Amniotic stem cell (primary cell): ENCODE data around the gene RPS8.
"Not testable (repeated sequence)": the region's sequence is repeated elsewhere in the genome, so short reads cannot be mapped to it uniquely, and the experiment has no call there.

Source experiments
- DNase-seq: peaks from one replicate; lab custom pipeline; 2025; lab: John Stamatoyannopoulos, UW

Gene RPS8

DNA sequence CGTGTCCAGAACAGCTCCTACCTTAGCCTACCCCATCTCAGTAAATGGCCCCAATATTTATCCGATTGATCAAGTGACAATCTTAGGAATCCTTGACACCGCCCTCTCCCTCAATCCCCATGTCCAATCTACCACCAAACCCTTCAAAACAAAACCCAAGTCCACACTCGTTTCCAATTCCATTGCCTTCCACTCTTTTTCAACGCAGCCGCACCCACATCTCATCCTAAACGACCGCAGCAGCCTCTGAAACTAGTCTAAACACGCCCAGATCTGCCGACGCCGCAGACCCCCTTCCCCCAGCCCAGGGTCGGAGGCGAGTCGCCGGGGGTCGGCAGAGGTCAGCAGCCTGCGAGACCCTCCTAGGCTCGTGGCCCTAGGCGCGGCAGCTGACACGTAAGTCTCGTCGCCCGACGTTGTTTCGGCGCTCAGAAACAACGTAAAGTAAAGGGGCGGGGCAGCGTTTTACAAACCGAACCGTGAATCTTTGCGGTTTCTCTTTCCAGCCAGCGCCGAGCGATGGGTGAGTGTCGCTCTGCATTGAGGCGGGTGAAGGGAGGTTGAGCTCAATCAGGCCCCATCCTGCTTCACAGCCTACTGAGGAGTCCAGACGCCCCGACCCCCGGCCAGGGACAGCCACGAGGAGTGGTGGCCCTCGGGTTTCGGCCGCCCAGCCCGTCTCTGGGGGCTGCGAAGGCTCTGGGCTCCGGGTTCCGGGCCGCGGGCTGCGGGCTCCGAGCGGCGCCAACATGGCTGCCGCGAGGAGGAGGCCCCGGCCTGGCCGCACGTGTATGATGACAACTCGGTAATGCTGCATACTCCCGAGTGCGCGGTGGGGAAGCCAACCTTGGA lies at the start of gene RPS8:
Gene RPS8, plus strand, starts transcription at position 463 of the 852 bp plus-strand sequence. Its CDS starts 57 bp downstream, at position 520.
- DNase-seq = peak; percentile 88

- peak; percentile 89 for DNase-seq
These were observed 44.4 kb upstream of the RPS8 start, which contains the start of gene RNU5D-1 for GRCh38 chr1:44730741-44731512. TSS of gene RNU5D-1 (minus strand) at chr1:44731170.

DNA sequence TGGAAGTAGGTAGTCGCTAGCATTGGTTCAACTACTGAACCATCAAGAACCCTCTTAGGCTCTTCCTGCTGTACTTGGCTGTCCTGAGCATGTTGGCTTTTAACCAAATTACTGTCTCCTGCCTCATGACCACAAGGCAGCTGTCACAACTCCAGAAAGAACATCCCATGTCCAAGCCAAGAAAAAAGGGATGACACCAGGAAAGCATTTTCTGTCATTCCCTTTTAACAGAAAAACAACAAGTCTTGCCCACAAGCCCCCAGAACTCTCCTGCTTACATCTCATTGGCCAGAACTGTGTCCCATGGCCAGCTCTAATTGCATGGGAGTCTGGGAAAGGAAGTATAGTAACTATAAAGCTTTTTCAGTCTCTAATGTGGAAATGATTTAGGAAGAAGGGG lies 42.0 kb upstream of the RPS8 start:
- no peak for DNase-seq

- DNase-seq = no peak
These were observed 41.6 kb upstream of the RPS8 start for GRCh38 chr1:44733784-44734183.

DNA sequence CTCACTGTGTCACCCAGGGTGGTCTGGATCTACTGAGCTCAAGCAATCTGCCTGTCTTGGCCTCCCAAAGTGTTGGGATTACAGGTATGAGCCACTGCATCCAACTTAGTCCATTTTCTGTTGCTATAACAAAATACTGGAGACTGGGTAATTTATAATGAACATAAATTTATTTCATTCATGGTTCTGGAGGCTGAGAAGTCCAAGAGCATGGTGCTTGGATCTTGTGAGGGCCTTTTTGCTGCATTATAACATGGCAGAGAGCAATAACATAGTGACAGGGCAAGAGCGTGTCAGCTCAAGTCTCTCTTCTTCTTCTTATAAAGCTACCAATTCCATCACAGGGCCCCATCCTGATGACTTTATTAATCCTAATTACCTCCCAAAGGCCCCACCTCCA lies 39.3 kb upstream of the RPS8 start:
- DNase-seq = no peak

- not testable (repeated sequence) for DNase-seq
These were observed 36.4 kb upstream of the RPS8 start for GRCh38 chr1:44738953-44739306.

DNA sequence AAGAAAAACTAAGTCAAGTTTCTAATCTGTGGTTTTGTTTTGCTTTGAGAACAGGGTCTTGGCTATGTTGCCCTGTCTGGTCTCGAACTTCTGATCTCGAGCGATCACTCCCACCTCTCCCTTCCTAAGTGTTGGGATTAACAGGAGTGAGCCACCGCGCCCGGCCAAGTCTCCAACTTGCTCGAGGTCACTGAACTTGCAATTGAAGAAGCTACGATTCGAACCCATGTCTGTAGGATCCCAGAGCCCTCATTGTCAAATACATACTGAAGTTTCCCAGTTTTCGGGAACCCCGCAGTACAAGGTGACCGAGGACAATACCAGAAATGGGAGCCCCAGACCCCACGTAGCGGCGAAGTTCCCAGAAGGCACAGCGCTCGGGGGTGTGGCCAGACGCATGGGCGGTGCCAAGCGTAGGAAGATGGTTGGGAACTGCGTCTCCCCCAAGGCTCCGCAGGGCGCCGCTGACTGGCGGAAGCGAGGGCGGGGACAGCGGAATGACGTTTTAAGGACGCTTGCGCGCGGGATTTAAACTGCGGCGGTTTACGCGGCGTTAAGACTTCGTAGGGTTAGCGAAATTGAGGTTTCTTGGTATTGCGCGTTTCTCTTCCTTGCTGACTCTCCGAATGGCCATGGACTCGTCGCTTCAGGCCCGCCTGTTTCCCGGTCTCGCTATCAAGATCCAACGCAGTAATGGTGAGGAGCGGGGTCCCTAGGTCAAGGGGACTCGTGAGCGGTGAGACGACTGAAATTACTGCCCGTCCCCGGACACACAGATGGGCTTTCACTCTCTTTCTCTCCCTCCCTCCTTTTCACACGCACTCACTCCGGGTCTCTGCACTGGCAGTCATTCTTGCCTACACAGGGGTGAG lies 35.8 kb upstream of the RPS8 start, which contains the start of gene KIF2C:
Gene KIF2C, plus strand, starts transcription at position 531 of the 872 bp plus-strand sequence. Its CDS starts 96 bp downstream, at position 627.
- DNase-seq = peak; percentile 91

- no peak for DNase-seq
These were observed 35.1 kb upstream of the RPS8 start for GRCh38 chr1:44740179-44740617.

DNA sequence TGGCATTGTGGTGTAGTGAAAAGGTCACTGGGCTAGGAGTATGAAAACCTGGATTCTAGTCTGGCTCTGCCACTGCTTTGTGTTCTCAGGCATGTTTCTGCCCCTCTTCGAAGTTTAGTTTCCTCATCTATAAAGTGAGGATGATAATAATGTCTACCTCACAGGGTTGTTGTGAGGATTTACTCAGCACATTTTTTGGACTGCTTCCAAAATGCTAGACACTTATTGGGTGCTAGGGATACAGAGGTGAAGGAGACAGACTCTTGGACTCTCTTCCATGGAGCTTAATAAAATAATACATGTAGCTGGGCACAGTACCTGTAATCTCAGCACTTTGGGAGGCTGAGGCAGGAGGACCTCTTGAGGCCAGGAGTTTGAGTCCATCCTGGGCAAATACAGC lies 32.1 kb upstream of the RPS8 start:
- no peak for DNase-seq

DNA sequence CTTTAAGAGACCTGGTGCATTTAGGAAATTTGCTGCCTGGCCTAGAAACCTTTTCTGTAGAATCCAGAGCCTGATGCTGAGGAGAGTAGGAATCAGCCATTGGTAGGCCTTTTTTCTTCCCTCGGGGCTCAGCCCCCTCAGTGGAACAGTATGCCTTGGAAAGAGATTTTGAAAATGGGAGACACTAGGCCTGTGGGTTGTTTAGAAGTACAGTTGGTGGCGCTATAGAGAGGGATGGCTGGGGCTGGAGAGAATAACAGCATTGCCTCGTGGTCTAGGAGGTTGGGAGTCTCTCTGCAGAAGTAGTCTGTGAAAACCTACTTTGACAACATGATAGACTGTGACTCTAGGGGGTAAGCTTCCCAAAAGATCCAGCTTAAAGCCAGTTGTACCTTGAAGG lies 27.5 kb upstream of the RPS8 start:
- no peak for DNase-seq

DNA sequence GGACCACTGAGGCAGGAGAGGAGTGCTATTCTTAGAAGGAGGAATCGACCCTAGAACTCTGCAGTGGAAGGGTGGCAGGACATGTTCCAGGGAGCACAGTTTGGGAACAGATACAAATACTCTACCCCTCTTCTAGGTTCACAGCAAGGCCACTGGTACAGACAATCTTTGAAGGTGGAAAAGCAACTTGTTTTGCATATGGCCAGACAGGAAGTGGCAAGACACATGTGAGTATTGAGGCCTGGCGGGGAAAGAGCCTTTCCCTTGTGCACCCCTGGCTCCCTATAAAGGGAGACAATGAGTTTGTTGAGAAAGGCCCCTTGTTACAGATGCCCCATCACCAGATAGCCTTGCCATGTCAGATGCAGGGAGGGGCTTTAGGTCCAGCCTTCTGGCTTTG lies 17.9 kb upstream of the RPS8 start:
- no peak for DNase-seq

DNA sequence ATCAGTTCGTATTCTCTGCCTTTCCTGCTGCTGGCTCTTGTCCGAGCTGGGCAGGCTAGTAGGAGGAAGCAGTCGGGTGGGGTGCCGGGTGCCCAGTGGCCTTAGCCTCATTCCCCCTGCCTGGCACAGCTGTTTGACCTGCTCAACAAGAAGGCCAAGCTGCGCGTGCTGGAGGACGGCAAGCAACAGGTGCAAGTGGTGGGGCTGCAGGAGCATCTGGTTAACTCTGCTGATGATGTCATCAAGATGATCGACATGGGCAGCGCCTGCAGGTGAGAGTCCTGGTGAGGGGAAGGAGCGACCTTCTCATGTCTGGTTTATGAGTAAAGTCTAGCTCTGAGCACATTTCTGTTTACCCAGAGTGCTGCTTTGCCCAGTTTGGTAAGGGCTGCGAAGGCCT lies 16.3 kb upstream of the RPS8 start:
- no peak for DNase-seq

- DNase-seq = no peak
These were observed 14.5 kb upstream of the RPS8 start for GRCh38 chr1:44760876-44761275.

DNA sequence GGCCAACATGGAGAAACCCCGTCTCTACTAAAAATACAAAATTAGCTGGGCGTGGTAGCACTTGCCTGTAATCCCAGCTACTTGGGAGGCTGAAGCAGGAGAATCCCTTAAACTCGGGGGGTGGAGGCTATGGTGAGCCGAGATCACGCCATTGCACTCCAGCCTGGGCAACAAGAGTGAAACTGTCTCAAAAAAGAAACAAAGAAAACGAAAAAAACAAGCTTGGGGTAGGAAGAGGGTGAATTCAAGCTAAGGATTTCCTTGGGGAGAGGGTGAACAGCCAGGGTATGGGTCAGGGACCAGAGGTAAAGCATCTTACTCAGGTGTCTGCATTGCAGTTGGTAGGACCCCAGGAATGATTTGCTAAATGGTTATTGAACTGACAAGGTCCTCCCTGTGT lies 8.9 kb upstream of the RPS8 start:
- DNase-seq = not testable (repeated sequence)

GRCh38 chr1:44775930-44776729 lies 790 bp downstream of the RPS8 start:
- DNase-seq = no peak

- no peak for DNase-seq
These were observed 1.4 kb downstream of the RPS8 start for GRCh38 chr1:44776730-44777068.

DNA sequence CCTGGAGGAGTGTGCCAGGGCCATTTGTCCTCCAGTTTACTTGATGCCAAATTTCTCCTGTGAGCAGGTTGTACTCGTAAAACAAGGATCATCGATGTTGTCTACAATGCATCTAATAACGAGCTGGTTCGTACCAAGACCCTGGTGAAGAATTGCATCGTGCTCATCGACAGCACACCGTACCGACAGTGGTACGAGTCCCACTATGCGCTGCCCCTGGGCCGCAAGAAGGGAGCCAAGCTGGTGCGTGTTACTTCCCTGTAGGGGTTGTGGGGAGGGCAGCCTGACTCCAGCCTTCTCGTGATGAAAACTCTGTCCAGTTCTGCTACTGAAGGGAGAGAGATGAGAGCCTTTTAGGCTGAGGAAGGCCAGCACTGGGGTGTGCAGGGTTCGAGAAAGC lies 2.2 kb downstream of the RPS8 start:
- no peak for DNase-seq

GRCh38 chr1:44777969-44778635 lies 2.8 kb downstream of the RPS8 start:
- no peak for DNase-seq

DNA sequence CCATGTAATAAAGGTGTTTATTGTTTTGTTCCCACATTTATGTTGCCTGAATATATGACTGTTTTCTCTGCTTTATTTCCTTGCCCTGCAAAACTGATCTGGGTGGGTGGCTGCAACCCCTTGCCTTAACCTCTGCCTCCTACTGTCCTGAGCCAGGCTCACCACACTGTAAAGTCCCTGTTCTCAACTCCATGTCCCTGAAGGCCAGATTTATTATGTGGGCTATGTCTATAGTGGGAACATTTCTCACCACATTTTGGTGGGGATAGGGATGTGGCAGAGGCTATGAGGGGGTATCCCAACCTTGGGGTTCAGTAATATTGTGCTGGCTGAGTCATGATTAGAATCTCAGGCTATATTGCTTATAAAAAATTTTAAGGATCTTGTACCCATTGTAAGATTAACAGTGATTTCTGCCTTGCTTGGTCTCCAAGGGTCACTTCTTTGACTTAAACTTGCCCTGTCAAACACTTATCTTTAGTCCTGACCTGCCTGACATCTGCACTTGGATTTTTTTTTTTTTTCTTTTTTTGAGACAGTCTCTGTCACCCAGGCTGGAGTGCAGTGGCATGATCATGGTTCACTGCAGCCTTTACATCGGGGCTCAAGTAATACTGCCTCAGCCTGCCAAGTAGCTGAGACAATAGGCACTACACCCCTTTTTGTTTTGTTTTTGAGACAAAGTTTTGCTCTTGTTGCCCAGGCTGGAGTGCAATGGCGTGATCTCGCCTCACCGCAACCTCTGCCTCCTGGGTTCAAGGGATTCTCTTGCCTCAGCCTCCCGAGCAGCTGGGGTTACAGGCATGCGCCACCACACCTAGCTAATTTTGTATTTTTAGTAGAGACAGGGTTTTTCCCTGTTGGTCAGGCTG lies 3.6 kb downstream of the RPS8 start:
- no peak for DNase-seq
